ENCODE data around the gene NPFF. TPM values are rescaled to one million over a fixed set of nuclear protein-coding genes. Genes with fewer than 3 reads are reported as not detected.

Gene NPFF
- total and polyA plus RNA-seq, 12 donors, result not detected

DNA sequence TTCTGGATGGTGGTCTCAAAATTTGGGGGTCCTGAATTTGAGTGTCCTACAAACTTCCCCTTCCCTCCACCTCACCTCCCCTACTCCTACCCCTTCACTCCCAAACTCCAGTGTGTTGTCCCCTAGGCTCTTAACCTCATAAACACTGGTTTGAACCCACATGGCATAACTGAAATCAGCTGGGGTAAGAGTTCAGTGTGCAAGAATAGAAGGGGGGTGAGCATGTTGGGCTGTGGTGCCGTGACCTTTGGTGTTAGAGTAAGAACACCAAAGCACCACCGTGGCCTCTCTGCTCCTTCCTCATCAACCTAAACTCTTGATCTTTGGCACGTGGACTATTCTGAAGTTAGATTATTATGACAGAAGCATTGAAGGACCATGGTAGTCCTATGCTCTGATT lies 44.3 kb downstream of the NPFF start:
- Histone ChIP-seq H3K4me1 (peaks cover 6 to 85% (median 64%) of the 10 kb centered on the region in 9 donors), H3K36me3 (peaks cover 22 to 100% (median 98%) of the 10 kb centered on the region in 9 donors), H3K27ac (peak overlapping the region in 6 of 10 donors; percentile 19 to 75 (median 36)), H3K9me3 (no peaks in the 10 kb centered on the region), H3K27me3 (no peaks in the 10 kb centered on the region), H3K4me3 (no peak overlapping the region)
- WGBS, 2 donors, result 31 to 57% methylated on average over 3 of the region's 3 CpGs
- no peak for ATAC-seq
- no peak for DNase-seq
- TF ChIP-seq, protein P1, sequence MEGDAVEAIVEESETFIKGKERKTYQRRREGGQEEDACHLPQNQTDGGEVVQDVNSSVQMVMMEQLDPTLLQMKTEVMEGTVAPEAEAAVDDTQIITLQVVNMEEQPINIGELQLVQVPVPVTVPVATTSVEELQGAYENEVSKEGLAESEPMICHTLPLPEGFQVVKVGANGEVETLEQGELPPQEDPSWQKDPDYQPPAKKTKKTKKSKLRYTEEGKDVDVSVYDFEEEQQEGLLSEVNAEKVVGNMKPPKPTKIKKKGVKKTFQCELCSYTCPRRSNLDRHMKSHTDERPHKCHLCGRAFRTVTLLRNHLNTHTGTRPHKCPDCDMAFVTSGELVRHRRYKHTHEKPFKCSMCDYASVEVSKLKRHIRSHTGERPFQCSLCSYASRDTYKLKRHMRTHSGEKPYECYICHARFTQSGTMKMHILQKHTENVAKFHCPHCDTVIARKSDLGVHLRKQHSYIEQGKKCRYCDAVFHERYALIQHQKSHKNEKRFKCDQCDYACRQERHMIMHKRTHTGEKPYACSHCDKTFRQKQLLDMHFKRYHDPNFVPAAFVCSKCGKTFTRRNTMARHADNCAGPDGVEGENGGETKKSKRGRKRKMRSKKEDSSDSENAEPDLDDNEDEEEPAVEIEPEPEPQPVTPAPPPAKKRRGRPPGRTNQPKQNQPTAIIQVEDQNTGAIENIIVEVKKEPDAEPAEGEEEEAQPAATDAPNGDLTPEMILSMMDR (IDR thresholded peaks at IDR 0.05), result no peak
- intact Hi-C loops (cut with DNase I), result no loop called here

DNA sequence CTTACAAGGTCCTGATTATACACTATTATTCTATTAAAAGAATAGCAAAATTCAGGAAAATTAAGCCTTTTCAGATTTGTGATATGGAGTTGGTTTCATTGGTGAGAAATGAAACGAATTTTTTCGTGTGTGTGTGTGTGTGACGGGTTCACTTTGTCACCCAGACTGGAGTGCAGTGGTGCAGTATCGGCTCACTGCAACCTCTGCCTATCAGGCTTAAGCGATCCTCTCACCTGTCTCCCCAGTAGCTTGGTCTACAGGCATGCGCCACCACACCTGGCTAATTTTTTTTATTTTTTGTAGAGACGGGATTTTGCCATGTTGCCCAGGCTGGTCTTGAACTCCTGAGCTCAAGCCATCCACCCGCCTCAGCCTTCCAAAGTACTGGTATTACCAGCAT lies 45.7 kb downstream of the NPFF start:
- TF ChIP-seq, protein P1 (IDR thresholded peaks at IDR 0.05), result no peak
- peak overlapping the region in 1 of 10 donors; percentile 10 for H3K4me3 ChIP-seq
- 62 to 70% methylated on average over 8 of the region's 8 CpGs for WGBS, 2 donors
- peaks cover 18 to 100% (median 98%) of the 10 kb centered on the region in 9 donors for H3K36me3 ChIP-seq
- no peaks in the 10 kb centered on the region for H3K27me3 ChIP-seq
- no peak for ATAC-seq
- peak overlapping the region in 8 of 10 donors; percentile 29 to 75 (median 60) for H3K27ac ChIP-seq
- intact Hi-C loops (cut with DNase I), result no loop called here
- no peaks in the 10 kb centered on the region for H3K9me3 ChIP-seq
- H3K4me1 ChIP-seq, result peaks cover 6 to 77% (median 61%) of the 10 kb centered on the region in 9 donors
- no peak for DNase-seq

DNA sequence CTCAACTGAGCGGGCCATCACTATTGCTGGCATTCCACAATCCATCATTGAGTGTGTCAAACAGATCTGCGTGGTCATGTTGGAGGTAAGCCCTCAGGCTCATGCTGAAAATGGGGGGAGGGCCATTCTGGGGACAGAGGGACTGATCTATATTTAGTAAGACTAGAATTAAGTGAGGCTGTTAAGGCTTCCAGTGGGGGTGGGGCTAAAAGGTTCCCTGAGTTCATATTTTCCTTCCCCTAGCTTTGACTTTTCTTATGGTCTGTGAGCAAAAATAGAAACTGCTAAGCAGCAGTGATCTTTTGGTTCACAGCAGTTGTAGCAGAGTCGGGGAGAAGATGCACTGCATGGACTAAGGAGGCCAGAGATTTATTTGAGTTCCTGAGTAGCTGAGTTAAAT lies 46.2 kb downstream of the NPFF start:
- TF ChIP-seq, protein P1 (IDR thresholded peaks at IDR 0.05), result no peak
- peaks cover 6 to 75% (median 56%) of the 10 kb centered on the region in 9 donors for H3K4me1 ChIP-seq
- peaks cover 18 to 100% (median 98%) of the 10 kb centered on the region in 9 donors for H3K36me3 ChIP-seq
- intact Hi-C loops (cut with DNase I), result no loop called here
- peak overlapping the region in 8 of 10 donors; percentile 29 to 75 (median 62) for H3K27ac ChIP-seq
- ATAC-seq, result peak; percentile 67 to 94 (median 86)
- WGBS, 2 donors, result 41 to 53% methylated on average over 3 of the region's 3 CpGs
- H3K9me3 ChIP-seq, result no peaks in the 10 kb centered on the region
- no peak overlapping the region for H3K4me3 ChIP-seq
- H3K27me3 ChIP-seq, result no peaks in the 10 kb centered on the region
- DNase-seq, result peak in 1 of 2 donors; percentile 79

DNA sequence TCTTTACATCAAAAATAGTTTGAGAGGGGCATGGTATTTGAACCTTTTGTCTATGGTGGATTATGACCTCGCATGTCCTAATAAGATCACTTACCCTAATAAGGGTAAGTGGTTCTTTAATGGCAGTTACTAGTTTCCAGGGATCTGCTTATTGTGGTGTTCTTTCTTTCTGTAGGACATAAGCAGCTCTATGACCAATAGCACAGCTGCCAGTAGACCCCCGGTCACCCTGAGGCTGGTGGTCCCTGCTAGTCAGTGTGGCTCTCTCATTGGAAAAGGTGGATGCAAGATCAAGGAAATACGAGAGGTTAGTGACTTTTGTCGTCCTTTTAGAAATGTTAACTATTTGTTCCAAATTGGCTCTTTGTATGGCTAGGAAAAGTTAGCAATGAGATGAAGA lies 48.2 kb downstream of the NPFF start:
- peaks cover 11 to 100% (median 98%) of the 10 kb centered on the region in 9 donors for H3K36me3 ChIP-seq
- 58 to 68% methylated on average over 4 of the region's 4 CpGs for WGBS, 2 donors
- no peak overlapping the region for H3K4me3 ChIP-seq
- peak overlapping the region in 1 of 10 donors; percentile 5 for H3K27ac ChIP-seq
- H3K4me1 ChIP-seq, result peaks cover 6 to 69% (median 54%) of the 10 kb centered on the region in 9 donors
- H3K27me3 ChIP-seq, result no peaks in the 10 kb centered on the region
- DNase-seq, result no peak
- H3K9me3 ChIP-seq, result no peaks in the 10 kb centered on the region
- TF ChIP-seq, protein P1 (IDR thresholded peaks at IDR 0.05), result no peak
- no peak for ATAC-seq
- intact Hi-C loops (cut with DNase I), result loop anchor here in 2 of 10 donors (5.0 to 10.0 kb wide), 2 partner anchors 33 to 46 kb away; partner anchors contain the start of genes NPFF (in 1 of the 2) and TARBP2 (in 1 of the 2)

Other genes with a start within 250 kb of the NPFF start
- 1 to 10 TPM in 2 of 10 donors, under 1 TPM in 8; 0.04 to 3.1 (median 0.36) TPM for gene ESPL1, start 239.2 kb downstream of the NPFF start, total RNA-seq
- gene ESPL1, start 239.2 kb downstream of the NPFF start, polyA plus RNA-seq, result under 1 TPM; 0.13 to 0.29 TPM
- gene PFDN5, start 211.9 kb downstream of the NPFF start, total RNA-seq, result 100 to 1,000 TPM; 307 to 413 (median 339) TPM
- 1,000 to 10,000 TPM in 1 of 2 donors, 100 to 1,000 TPM in 1; 658 to 1,216 TPM for gene PFDN5, start 211.9 kb downstream of the NPFF start, polyA plus RNA-seq
- gene MYG1, start 207.8 kb downstream of the NPFF start, total RNA-seq, result 10 to 100 TPM; 26.8 to 40.1 (median 36.0) TPM
- 100 to 1,000 TPM in 1 of 2 donors, 10 to 100 TPM in 1; 69.4 to 115 TPM for gene MYG1, start 207.8 kb downstream of the NPFF start, polyA plus RNA-seq
- gene AAAS, start 185.9 kb downstream of the NPFF start, total RNA-seq, result 10 to 100 TPM; 33.5 to 42.2 (median 34.9) TPM
- gene AAAS, start 185.9 kb downstream of the NPFF start, polyA plus RNA-seq, result 10 to 100 TPM; 33.9 to 52.8 TPM
- not detected for gene SP7, start 171.1 kb downstream of the NPFF start, total RNA-seq
- gene SP7, start 171.1 kb downstream of the NPFF start, polyA plus RNA-seq, result not detected
- 10 to 100 TPM; 27.2 to 42.4 (median 32.3) TPM for gene SP1, start 127.3 kb downstream of the NPFF start, total RNA-seq
- gene SP1, start 127.3 kb downstream of the NPFF start, polyA plus RNA-seq, result 1 to 10 TPM; 7.8 to 8.8 TPM
- gene AMHR2, start 83.6 kb downstream of the NPFF start, total RNA-seq, result under 1 TPM in 5 of 10 donors, not detected in 5; 0.24 to 0.94 (median 0.64) TPM
- not detected for gene AMHR2, start 83.6 kb downstream of the NPFF start, polyA plus RNA-seq
- gene PRR13, start 65.8 kb downstream of the NPFF start, total RNA-seq, result 10 to 100 TPM; 28.6 to 70.0 (median 55.4) TPM
- 100 to 1,000 TPM in 1 of 2 donors, 10 to 100 TPM in 1; 40.4 to 122 TPM for gene PRR13, start 65.8 kb downstream of the NPFF start, polyA plus RNA-seq
- gene PCBP2, start 55.4 kb downstream of the NPFF start, total RNA-seq, result 100 to 1,000 TPM; 492 to 579 (median 559) TPM
- gene PCBP2, start 55.4 kb downstream of the NPFF start, polyA plus RNA-seq, result 100 to 1,000 TPM; 281 to 288 TPM
- gene MAP3K12, start 8.0 kb downstream of the NPFF start, total RNA-seq, result 10 to 100 TPM in 1 of 10 donors, 1 to 10 TPM in 9; 2.9 to 10.1 (median 4.3) TPM
- 10 to 100 TPM in 1 of 2 donors, 1 to 10 TPM in 1; 6.5 to 19.4 TPM for gene MAP3K12, start 8.0 kb downstream of the NPFF start, polyA plus RNA-seq
- gene TARBP2, start 6.2 kb downstream of the NPFF start, total RNA-seq, result 10 to 100 TPM in 7 of 10 donors, 1 to 10 TPM in 3; 7.0 to 13.7 (median 11.0) TPM
- gene TARBP2, start 6.2 kb downstream of the NPFF start, polyA plus RNA-seq, result 10 to 100 TPM; 17.6 to 21.2 TPM
- gene ATF7, start 118.9 kb upstream of the NPFF start, total RNA-seq, result 10 to 100 TPM; 28.2 to 47.8 (median 34.4) TPM
- gene ATF7, start 118.9 kb upstream of the NPFF start, polyA plus RNA-seq, result 10 to 100 TPM; 12.6 to 23.0 TPM
- gene ATP5MC2, start 168.6 kb upstream of the NPFF start, total RNA-seq, result 100 to 1,000 TPM; 499 to 627 (median 546) TPM
- 100 to 1,000 TPM; 526 to 632 TPM for gene ATP5MC2, start 168.6 kb upstream of the NPFF start, polyA plus RNA-seq
- gene CALCOCO1, start 220.0 kb upstream of the NPFF start, total RNA-seq, result 100 to 1,000 TPM; 183 to 264 (median 199) TPM
- 100 to 1,000 TPM; 105 to 128 TPM for gene CALCOCO1, start 220.0 kb upstream of the NPFF start, polyA plus RNA-seq
- 1 to 10 TPM in 8 of 10 donors, under 1 TPM in 1, not detected in 1; 0.80 to 3.6 (median 2.9) TPM for gene CISTR, start 244.5 kb upstream of the NPFF start, total RNA-seq
- gene CISTR, start 244.5 kb upstream of the NPFF start, polyA plus RNA-seq, result 1 to 10 TPM in 1 of 2 donors, under 1 TPM in 1; 0.16 to 1.7 TPM